ENCODE data around the gene GPR107. TPM values are rescaled to one million over a fixed set of nuclear protein-coding genes. Genes with fewer than 3 reads are reported as not detected.

The GPR107 gene
- total and polyA plus RNA-seq, 2 experiments from 2014 or later: 6.2 to 30.7 TPM

DNA sequence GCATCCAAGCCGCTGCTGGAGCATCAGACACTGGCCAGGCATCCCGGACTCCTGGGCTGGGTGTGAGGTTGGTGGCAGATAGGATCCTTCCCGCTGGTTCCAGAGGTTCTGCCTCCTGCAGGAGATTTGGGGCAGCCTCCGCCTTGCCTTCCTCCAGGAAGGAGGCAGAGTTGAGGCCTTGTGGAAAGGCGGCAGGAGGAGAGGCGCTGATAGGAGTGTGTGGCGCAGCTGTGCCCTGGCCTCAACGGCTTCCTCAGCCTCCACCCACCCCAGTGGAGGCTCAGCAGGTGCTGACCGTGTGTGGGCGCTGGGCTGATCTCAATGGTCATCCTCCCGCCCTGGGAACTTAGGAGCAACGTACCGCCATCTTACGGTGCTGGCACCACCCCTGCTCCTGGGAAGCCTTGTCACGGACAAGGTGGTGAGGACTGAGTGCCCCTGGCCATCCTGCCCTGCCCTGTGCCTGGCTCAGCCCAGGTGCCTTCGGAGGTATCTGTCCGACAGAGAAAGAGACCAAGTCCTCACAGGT, 128.7 kb downstream of the GPR107 start:
- Mint-ChIP-seq H3K4me3 (no peak overlapping the region), H3K4me1 (peaks cover 33% of the 10 kb centered on the region), H3K27me3 (ENCODE audit: insufficient read depth, low read depth, poor library complexity) (peaks cover 23% of the 10 kb centered on the region), H3K27ac (no peak overlapping the region), H3K9me3 (no peaks in the 10 kb centered on the region), H3K36me3 (ENCODE audit: low read depth) (no peaks in the 10 kb centered on the region)
- H3F3A ChIP-seq (replicated peaks; ENCODE audit: low read depth): no peaks in the 10 kb centered on the region
- peaks cover 7% of the 10 kb centered on the region; the same call in 1 of the 2 replicates for H4K20me1 ChIP-seq (replicated peaks; ENCODE audit: insufficient read depth)
- H3K4me3 ChIP-seq: no peak overlapping the region
- DNase-seq (ENCODE audit: low spot score) (no peak), ATAC-seq (no peak)
- no peak overlapping the region for H3K27ac ChIP-seq (ENCODE audit: low read depth)
- H3K27me3 ChIP-seq (ENCODE audit: insufficient read depth): no peaks in the 10 kb centered on the region
- H2AFZ ChIP-seq: no peak overlapping the region
- peaks cover 24% of the 10 kb centered on the region; the same call in 1 of the 2 replicates for H3K4me1 ChIP-seq (ENCODE audit: insufficient read depth)
- TF ChIP-seq ZNF114 (CRISPR knock-in tag; IDR thresholded peaks at IDR 0.05) (no peak), EZH2 (IDR thresholded peaks at IDR 0.05; ENCODE audit: low read depth, unreplicated experiment) (no peak), POLR2AphosphoS5 (IDR thresholded peaks at IDR 0.05; ENCODE audit: low read depth) (no peak), NANOG (IDR thresholded peaks at IDR 0.05; ENCODE audit: borderline replicate concordance) (no peak), JUNB (IDR thresholded peaks at IDR 0.05; ENCODE audit: unreplicated experiment) (no peak)
- TF ChIP-seq, protein P1, sequence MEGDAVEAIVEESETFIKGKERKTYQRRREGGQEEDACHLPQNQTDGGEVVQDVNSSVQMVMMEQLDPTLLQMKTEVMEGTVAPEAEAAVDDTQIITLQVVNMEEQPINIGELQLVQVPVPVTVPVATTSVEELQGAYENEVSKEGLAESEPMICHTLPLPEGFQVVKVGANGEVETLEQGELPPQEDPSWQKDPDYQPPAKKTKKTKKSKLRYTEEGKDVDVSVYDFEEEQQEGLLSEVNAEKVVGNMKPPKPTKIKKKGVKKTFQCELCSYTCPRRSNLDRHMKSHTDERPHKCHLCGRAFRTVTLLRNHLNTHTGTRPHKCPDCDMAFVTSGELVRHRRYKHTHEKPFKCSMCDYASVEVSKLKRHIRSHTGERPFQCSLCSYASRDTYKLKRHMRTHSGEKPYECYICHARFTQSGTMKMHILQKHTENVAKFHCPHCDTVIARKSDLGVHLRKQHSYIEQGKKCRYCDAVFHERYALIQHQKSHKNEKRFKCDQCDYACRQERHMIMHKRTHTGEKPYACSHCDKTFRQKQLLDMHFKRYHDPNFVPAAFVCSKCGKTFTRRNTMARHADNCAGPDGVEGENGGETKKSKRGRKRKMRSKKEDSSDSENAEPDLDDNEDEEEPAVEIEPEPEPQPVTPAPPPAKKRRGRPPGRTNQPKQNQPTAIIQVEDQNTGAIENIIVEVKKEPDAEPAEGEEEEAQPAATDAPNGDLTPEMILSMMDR (conservative IDR thresholded peaks at IDR 0.05; ENCODE audit: low read depth in 2 of 2): 0 out of 4 replicates have a peak, but pooled peaks of 1 of the 2 experiments have one; percentile 5
- no peak overlapping the region for H3K4me2 ChIP-seq
- H3K9me2 ChIP-seq (ENCODE audit: insufficient read depth): no peaks in the 10 kb centered on the region
- H3K79me2 ChIP-seq (replicated peaks; ENCODE audit: insufficient read depth): peaks cover 70% of the 10 kb centered on the region
- no peaks in the 10 kb centered on the region for H3K36me3 ChIP-seq (ENCODE audit: insufficient read depth)

DNA sequence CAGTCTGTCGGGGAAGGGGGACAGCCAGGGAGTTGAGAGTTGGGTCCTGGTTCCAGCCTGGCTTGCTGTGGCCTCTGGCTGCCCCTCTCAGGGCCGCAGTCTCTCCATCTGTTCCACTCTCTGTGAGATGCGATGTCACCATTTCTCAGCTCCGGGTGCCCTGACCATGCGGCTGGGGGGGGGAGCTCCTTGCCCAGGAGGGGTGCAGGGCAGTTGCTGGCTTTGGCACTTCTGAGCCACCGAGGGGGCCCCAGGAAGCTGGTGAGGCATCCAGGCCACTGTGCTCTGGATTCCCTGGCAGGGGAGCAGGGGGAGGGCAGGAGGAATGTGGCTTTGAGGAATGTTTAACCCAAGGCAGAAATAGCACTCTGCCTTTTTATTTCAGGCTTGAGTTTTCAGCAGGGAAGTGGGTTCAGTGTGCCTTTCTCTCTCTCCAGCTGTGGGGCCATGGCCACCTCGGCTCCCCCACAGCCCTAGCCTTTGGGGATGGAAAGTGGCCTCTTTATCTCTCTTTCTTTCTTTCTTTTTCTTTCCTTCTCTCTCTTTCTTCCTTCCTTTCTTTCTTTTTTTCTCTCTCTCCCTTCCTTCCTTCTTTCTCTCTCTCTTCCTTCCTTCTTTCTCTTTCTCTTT, 129.5 kb downstream of the GPR107 start:
- peak overlapping the region; percentile 83 for H3K27ac Mint-ChIP-seq
- Histone ChIP-seq H3K4me1 (ENCODE audit: insufficient read depth) (peaks cover 24% of the 10 kb centered on the region; the same call in 1 of the 2 replicates), H4K20me1 (replicated peaks; ENCODE audit: insufficient read depth) (peaks cover 5% of the 10 kb centered on the region; the same call in 1 of the 2 replicates), H3K27ac (ENCODE audit: low read depth) (0 out of 2 replicates have a peak overlapping the region, but pooled peaks have one; percentile 26), H3K4me3 (no peak overlapping the region), H3K9me2 (ENCODE audit: insufficient read depth) (no peaks in the 10 kb centered on the region), H3K27me3 (ENCODE audit: insufficient read depth) (no peaks in the 10 kb centered on the region), H3K79me2 (replicated peaks; ENCODE audit: insufficient read depth) (peaks cover 68% of the 10 kb centered on the region), H3K36me3 (ENCODE audit: insufficient read depth) (no peaks in the 10 kb centered on the region), H3F3A (replicated peaks; ENCODE audit: low read depth) (no peaks in the 10 kb centered on the region), H3K4me2 (peak overlapping the region; percentile 71; the same call in 1 of the 2 replicates), H2AFZ (no peak overlapping the region)
- TF ChIP-seq JUNB (IDR thresholded peaks at IDR 0.05; ENCODE audit: unreplicated experiment) (no peak), EZH2 (IDR thresholded peaks at IDR 0.05; ENCODE audit: low read depth, unreplicated experiment) (no peak)
- H3K4me1 Mint-ChIP-seq: peaks cover 39% of the 10 kb centered on the region
- H3K4me3 Mint-ChIP-seq: no peak overlapping the region; the same call in 2 of the 3 replicates
- peaks cover 20% of the 10 kb centered on the region for H3K27me3 Mint-ChIP-seq (ENCODE audit: insufficient read depth, low read depth, poor library complexity)
- H3K36me3 Mint-ChIP-seq (ENCODE audit: low read depth): no peaks in the 10 kb centered on the region
- DNase-seq (ENCODE audit: low spot score): peak; percentile 50
- H3K9me3 Mint-ChIP-seq: no peaks in the 10 kb centered on the region; the same call in 2 of the 3 replicates
- peak; percentile 12 for ATAC-seq

DNA sequence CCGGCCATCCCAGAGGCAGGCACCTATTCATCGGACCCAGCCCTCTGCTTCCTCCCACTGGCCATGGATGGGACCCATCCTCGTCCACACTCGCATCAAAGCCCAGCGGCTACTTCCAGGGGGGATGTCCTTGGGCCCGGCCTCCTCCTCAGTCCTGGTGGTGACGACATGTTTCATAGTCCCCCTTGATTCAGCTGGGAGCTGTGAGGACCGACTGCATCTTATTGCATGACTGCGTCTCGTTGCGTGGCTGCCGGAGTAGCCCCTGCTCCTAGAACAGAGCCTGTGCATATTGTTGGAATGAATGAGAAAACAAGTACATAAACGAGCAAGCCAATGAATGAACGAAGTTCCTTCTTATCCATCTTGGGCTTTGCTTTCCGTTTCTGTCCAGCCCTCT, 131.3 kb downstream of the GPR107 start:
- peaks cover 36% of the 10 kb centered on the region for H3K4me1 Mint-ChIP-seq
- peak overlapping the region; percentile 69; the same call in 1 of the 2 replicates for H3K27ac ChIP-seq (ENCODE audit: low read depth)
- H3K4me2 ChIP-seq: no peak overlapping the region
- peaks cover 9% of the 10 kb centered on the region; the same call in 1 of the 2 replicates for H4K20me1 ChIP-seq (replicated peaks; ENCODE audit: insufficient read depth)
- H3K27me3 ChIP-seq (ENCODE audit: insufficient read depth): no peaks in the 10 kb centered on the region
- H3F3A ChIP-seq (replicated peaks; ENCODE audit: low read depth): no peaks in the 10 kb centered on the region
- H3K36me3 ChIP-seq (ENCODE audit: insufficient read depth): no peaks in the 10 kb centered on the region
- H3K4me1 ChIP-seq (ENCODE audit: insufficient read depth): peaks cover 24% of the 10 kb centered on the region; the same call in 1 of the 2 replicates
- peak; percentile 49 for DNase-seq (ENCODE audit: low spot score)
- peaks cover 64% of the 10 kb centered on the region for H3K79me2 ChIP-seq (replicated peaks; ENCODE audit: insufficient read depth)
- no peak overlapping the region for H3K4me3 ChIP-seq
- H2AFZ ChIP-seq: no peak overlapping the region
- ATAC-seq: peak; percentile 8
- H3K27ac Mint-ChIP-seq: peak overlapping the region; percentile 72
- TF ChIP-seq, protein P1 (conservative IDR thresholded peaks at IDR 0.05; ENCODE audit: low read depth in 2 of 2): peak; percentile 9 to 38; a peak in 2 of 4 replicates
- TF ChIP-seq JUNB (IDR thresholded peaks at IDR 0.05; ENCODE audit: unreplicated experiment): no peak
- H3K4me3 Mint-ChIP-seq: peak overlapping the region; percentile 38; the same call in 1 of the 3 replicates
- no peaks in the 10 kb centered on the region; the same call in 2 of the 3 replicates for H3K9me3 Mint-ChIP-seq
- H3K27me3 Mint-ChIP-seq (ENCODE audit: insufficient read depth, low read depth, poor library complexity): peaks cover 19% of the 10 kb centered on the region
- no peaks in the 10 kb centered on the region for H3K36me3 Mint-ChIP-seq (ENCODE audit: low read depth)
- H3K9me2 ChIP-seq (ENCODE audit: insufficient read depth): no peaks in the 10 kb centered on the region

All from GM23338 (cell line).